ENCODE measurements around the gene RUNDC3A. TPM values are rescaled to one million over a fixed set of nuclear protein-coding genes. Genes with fewer than 3 reads are reported as not detected.

The RUNDC3A gene
- total RNA-seq, 1 experiment from 2014 or later, result 0.28 TPM

- ChIA-PET POLR2A (no interaction called here), CTCF (interaction anchor here (0.8 kb wide), 1 partner anchor 138 kb away, joined by 3 read pairs; no protein-coding TSS in a partner anchor)
- Mint-ChIP-seq H3K27me3 (ENCODE audit: insufficient read depth, unreplicated experiment) (no peaks in the 10 kb centered on the region), H3K4me3 (ENCODE audit: unreplicated experiment) (no peak overlapping the region), H3K9me3 (ENCODE audit: unreplicated experiment) (no peaks in the 10 kb centered on the region), H3K27ac (ENCODE audit: low read depth, unreplicated experiment) (no peak overlapping the region), H3K4me1 (ENCODE audit: insufficient read depth, unreplicated experiment) (no peaks in the 10 kb centered on the region), H3K36me3 (ENCODE audit: insufficient read depth, unreplicated experiment) (peaks cover 9% of the 10 kb centered on the region)
- TF ChIP-seq CTCF (IDR thresholded peaks at IDR 0.05; ENCODE audit: unreplicated experiment), result no peak
- DNase-seq (ENCODE audit: unreplicated experiment), result no peak
- intact Hi-C loops (cut with micrococcal nuclease), result no loop called here
- no TSS peak for BruUV-seq (replicated peaks)
Measured at GRCh38 chr17:44355642-44356099, 47.3 kb downstream of the RUNDC3A start.

- Mint-ChIP-seq H3K4me3 (ENCODE audit: unreplicated experiment) (no peak overlapping the region), H3K4me1 (ENCODE audit: insufficient read depth, unreplicated experiment) (no peaks in the 10 kb centered on the region), H3K9me3 (ENCODE audit: unreplicated experiment) (no peaks in the 10 kb centered on the region), H3K27me3 (ENCODE audit: insufficient read depth, unreplicated experiment) (no peaks in the 10 kb centered on the region), H3K27ac (ENCODE audit: low read depth, unreplicated experiment) (no peak overlapping the region), H3K36me3 (ENCODE audit: insufficient read depth, unreplicated experiment) (peaks cover 6% of the 10 kb centered on the region)
- POLR2A ChIA-PET, result interaction anchor here (0.6 to 1.1 kb wide), 2 partner anchors 11 to 137 kb away, joined by 3 to 4 read pairs; partner anchors contain the start of genes GRN and UBTF
- TF ChIP-seq CTCF (IDR thresholded peaks at IDR 0.05; ENCODE audit: unreplicated experiment), result no peak
- CTCF ChIA-PET, result interaction anchor here (0.8 kb wide), 1 partner anchor 137 kb away, joined by 3 read pairs; no protein-coding TSS in a partner anchor
- no peak for DNase-seq (ENCODE audit: unreplicated experiment)
- BruUV-seq (replicated peaks), result no TSS peak
- intact Hi-C loops (cut with micrococcal nuclease), result no loop called here
Measured at GRCh38 chr17:44356241-44356640, 47.8 kb downstream of the RUNDC3A start.

- no peak for TF ChIP-seq CTCF (IDR thresholded peaks at IDR 0.05; ENCODE audit: unreplicated experiment)
- intact Hi-C loops (cut with micrococcal nuclease), result no loop called here
- Mint-ChIP-seq H3K4me1 (ENCODE audit: insufficient read depth, unreplicated experiment) (no peaks in the 10 kb centered on the region), H3K36me3 (ENCODE audit: insufficient read depth, unreplicated experiment) (peaks cover 1% of the 10 kb centered on the region), H3K4me3 (ENCODE audit: unreplicated experiment) (no peak overlapping the region), H3K27ac (ENCODE audit: low read depth, unreplicated experiment) (no peak overlapping the region), H3K27me3 (ENCODE audit: insufficient read depth, unreplicated experiment) (no peaks in the 10 kb centered on the region), H3K9me3 (ENCODE audit: unreplicated experiment) (no peaks in the 10 kb centered on the region)
- DNase-seq (ENCODE audit: unreplicated experiment), result no peak
- ChIA-PET POLR2A (interaction anchor here (0.7 to 1.0 kb wide), 2 partner anchors 32 to 351 kb away, joined by 3 to 5 read pairs; partner anchors contain the start of gene DBF4B), CTCF (interaction anchor here (0.6 to 1.5 kb wide), 7 partner anchors 8 to 137 kb away, joined by 3 to 5 read pairs (median 3); no protein-coding TSS in a partner anchor)
- BruUV-seq (replicated peaks), result no TSS peak
Measured at GRCh38 chr17:44358066-44358465, 49.7 kb downstream of the RUNDC3A start.

GRCh38 chr17:44359006-44359405, 50.6 kb downstream of the RUNDC3A start:
- Mint-ChIP-seq H3K9me3 (ENCODE audit: unreplicated experiment) (no peaks in the 10 kb centered on the region), H3K4me1 (ENCODE audit: insufficient read depth, unreplicated experiment) (no peaks in the 10 kb centered on the region), H3K4me3 (ENCODE audit: unreplicated experiment) (no peak overlapping the region), H3K36me3 (ENCODE audit: insufficient read depth, unreplicated experiment) (no peaks in the 10 kb centered on the region), H3K27ac (ENCODE audit: low read depth, unreplicated experiment) (no peak overlapping the region), H3K27me3 (ENCODE audit: insufficient read depth, unreplicated experiment) (no peaks in the 10 kb centered on the region)
- CTCF ChIA-PET, result interaction anchor here (0.9 to 1.5 kb wide), 2 partner anchors 11 to 28 kb away, joined by 3 to 5 read pairs; no protein-coding TSS in a partner anchor
- no TSS peak for BruUV-seq (replicated peaks)
- POLR2A ChIA-PET, result no interaction called here
- intact Hi-C loops (cut with micrococcal nuclease), result no loop called here
- no peak for TF ChIP-seq CTCF (IDR thresholded peaks at IDR 0.05; ENCODE audit: unreplicated experiment)
- no peak for DNase-seq (ENCODE audit: unreplicated experiment)
